Keratinocyte (primary cell): ENCODE data around the gene CTDSPL. TPM values are rescaled to one million over a fixed set of nuclear protein-coding genes. Genes with fewer than 3 reads are reported as not detected.

Source experiments
- DNase-seq: peaks from one replicate; pipeline ENCODE4 v3.0.0-alpha.2; 2011; ENCODE audit warnings: low read depth, missing footprints, low spot score
- FAIRE-seq: peaks from 2 replicates; lab custom pipeline; 2011; peaks lifted over from hg19 to GRCh38; lab: Jason Lieb, UNC
- H2AFZ ChIP-seq: 2 replicates; pipeline ENCODE4 v1.6.0; 2012; ENCODE audit warnings: low read length, control low read depth, inconsistent platforms; ENCODE audit not compliant: control insufficient read depth
- H3K27ac ChIP-seq: 2 replicates; pipeline ENCODE4 v1.5.1; 2011; ENCODE audit warnings: low read length; ENCODE audit not compliant: control insufficient read depth, insufficient read depth
- H3K27me3 ChIP-seq: 3 replicates; pipeline ENCODE4 v1.6.0; 2011; ENCODE audit warnings: low read length; ENCODE audit not compliant: control insufficient read depth, insufficient read depth; ENCODE audit errors: extremely low read depth
- H3K36me3 ChIP-seq, 2 experiments: 2 replicates in 1 of 2; 3 replicates in 1 of 2; pipeline ENCODE4 v1.5.1; 2011; ENCODE audit warnings: low read length in 2 of 2, mild to moderate bottlenecking in 1 of 2; ENCODE audit not compliant: control insufficient read depth in 2 of 2, insufficient read depth in 2 of 2; ENCODE audit errors: extremely low read depth in 1 of 2
- H3K4me1 ChIP-seq: 3 replicates; pipeline ENCODE4 v1.5.1; 2011; ENCODE audit warnings: low read length; ENCODE audit not compliant: control insufficient read depth, insufficient read depth; ENCODE audit errors: extremely low read depth
- H3K4me2 ChIP-seq: 3 replicates; pipeline ENCODE4 v1.6.0; 2011; ENCODE audit warnings: low read depth, low read length; ENCODE audit not compliant: control insufficient read depth, insufficient read depth; ENCODE audit errors: extremely low read depth
- H3K4me3 ChIP-seq, 3 experiments: fragments of 200-600 bp in 1 of 3; sonication (generic) in 1 of 3; 2 replicates in 2 of 3; 3 replicates in 1 of 3; pipeline ENCODE4 v1.5.1; 2011 to 2016; ENCODE audit warnings: low read length in 3 of 3, mild to moderate bottlenecking in 3 of 3, control low read depth in 2 of 3, inconsistent platforms in 1 of 3, low read depth in 1 of 3, mixed read lengths in 1 of 3, mixed run types in 1 of 3, moderate library complexity in 1 of 3; ENCODE audit not compliant: control insufficient read depth in 2 of 3, insufficient read depth in 2 of 3; ENCODE audit errors: extremely low read depth in 1 of 3
- H3K79me2 ChIP-seq: 2 replicates; pipeline ENCODE4 v1.6.0; 2012; ENCODE audit warnings: low read length; ENCODE audit not compliant: control insufficient read depth, insufficient read depth
- H3K9ac ChIP-seq: 3 replicates; pipeline ENCODE4 v1.6.0; 2011; ENCODE audit warnings: low read length; ENCODE audit not compliant: control insufficient read depth, insufficient read depth; ENCODE audit errors: extremely low read depth
- H3K9me1 ChIP-seq: 3 replicates; pipeline ENCODE4 v1.6.0; 2011; ENCODE audit warnings: low read length; ENCODE audit not compliant: control insufficient read depth, insufficient read depth; ENCODE audit errors: extremely low read depth
- H3K9me3 ChIP-seq: 2 replicates; pipeline ENCODE4 v1.5.1; 2012; ENCODE audit warnings: low read depth, low read length; ENCODE audit not compliant: control insufficient read depth
- H4K20me1 ChIP-seq: 3 replicates; pipeline ENCODE4 v1.6.0; 2011; ENCODE audit warnings: low read length; ENCODE audit not compliant: control insufficient read depth, insufficient read depth; ENCODE audit errors: extremely low read depth
- CTCF ChIP-seq, 3 experiments: IDR thresholded peaks in 1 of 3; conservative IDR thresholded peaks in 1 of 3; optimal IDR thresholded peaks in 1 of 3; 2 replicates in 2 of 3; 3 replicates in 1 of 3; pipeline versions ENCODE3 to v1.5.1; 2011; ENCODE audit warnings: low read length in 3 of 3, mild to moderate bottlenecking in 3 of 3, moderate library complexity in 2 of 3, control low read depth in 1 of 3, inconsistent platforms in 1 of 3; ENCODE audit not compliant: insufficient read depth in 2 of 3; ENCODE audit errors: extremely low read depth in 1 of 3
- EZH2 ChIP-seq: IDR thresholded peaks from one replicate; pipeline ENCODE4 v1.6.1; 2012; ENCODE audit warnings: inconsistent platforms, mild to moderate bottlenecking, low read length, moderate library complexity
- dilution Hi-C: fragments of 300-500 bp; cut with MboI; formaldehyde crosslinking; loops from one replicate; pipeline ENCODE4 v1.7.0; 2020; ENCODE audit warnings: low sequenced_read_pairs; ENCODE audit not compliant: extremely low pct_ligation_motif_present
- polyA plus RNA-seq, 5 experiments: library from polyadenylated mRNA; depleted of rRNA in 3 of 5; stranded (reverse) in 3 of 5; stranded (forward) in 1 of 5; unstranded in 1 of 5; fragments of >200 nt; gene quantifications; 1 replicate in 1 of 5; 2 replicates in 3 of 5; 3 replicates in 1 of 5; pipeline versions ENCODE4 v1.2.1 to v1.2.3, GENCODE V29; 2011 to 2012; ENCODE audit warnings: missing spikeins in 2 of 5, low read depth in 1 of 5, low replicate concordance in 1 of 5

CTDSPL gene
- polyA plus RNA-seq, 1 donor (not counting 4 experiments of a cell fraction or from before 2014, with no cell fraction given): 83.2 TPM

- FAIRE-seq: peak; percentile 99
- no peaks in the 10 kb centered on the region for H3K9me3 ChIP-seq
- no peaks in the 10 kb centered on the region for H3K9me1 ChIP-seq
- H3K27ac ChIP-seq: peak overlapping the region; percentile 96
- peak overlapping the region; percentile 69 for H3K9ac ChIP-seq
- peaks cover 22% of the 10 kb centered on the region for H3K79me2 ChIP-seq
- dilution Hi-C loops: no loop called here
- H3K27me3 ChIP-seq: no peaks in the 10 kb centered on the region
- H3K4me1 ChIP-seq: peaks cover 54% of the 10 kb centered on the region
- no peak for TF ChIP-seq CTCF (optimal IDR thresholded peaks at IDR 0.05 in 1 of 3, IDR thresholded peaks at IDR 0.05 in 1 of 3, conservative IDR thresholded peaks at IDR 0.05 in 1 of 3; ENCODE audit: extremely low read depth in 1 of 3, insufficient read depth in 2 of 3, low read length in 3 of 3)
- TF ChIP-seq EZH2: no peak
- peak overlapping the region; percentile 72 for H3K4me2 ChIP-seq
- H3K36me3 ChIP-seq: peaks cover 1 to 4% of the 10 kb centered on the region in 2 experiments
- H4K20me1 ChIP-seq: no peaks in the 10 kb centered on the region
- H3K4me3 ChIP-seq: peak overlapping the region in 2 of 3 experiments; percentile 7 to 29
- H2AFZ ChIP-seq: no peak overlapping the region
- peak; percentile 99 for DNase-seq
Measured at GRCh38 chr3:37945807-37946530, 84.3 kb downstream of the CTDSPL start.

GRCh38 chr3:37946531-37946889 is 84.8 kb downstream of the CTDSPL start:
- FAIRE-seq (no peak), DNase-seq (no peak)
- Histone ChIP-seq H3K79me2 (peaks cover 21% of the 10 kb centered on the region), H3K27ac (peak overlapping the region; percentile 96), H3K4me1 (peaks cover 54% of the 10 kb centered on the region), H3K27me3 (no peaks in the 10 kb centered on the region), H3K9me3 (no peaks in the 10 kb centered on the region), H3K4me2 (peak overlapping the region; percentile 72), H3K9ac (peak overlapping the region; percentile 68), H3K9me1 (no peaks in the 10 kb centered on the region), H3K4me3 (peak overlapping the region in 1 of 3 experiments; percentile 19), H3K36me3 (peaks cover 1 to 4% of the 10 kb centered on the region in 2 experiments), H2AFZ (no peak overlapping the region), H4K20me1 (no peaks in the 10 kb centered on the region)
- dilution Hi-C loops: no loop called here
- TF ChIP-seq EZH2: no peak
- no peak for TF ChIP-seq CTCF (optimal IDR thresholded peaks at IDR 0.05 in 1 of 3, IDR thresholded peaks at IDR 0.05 in 1 of 3, conservative IDR thresholded peaks at IDR 0.05 in 1 of 3; ENCODE audit: extremely low read depth in 1 of 3, insufficient read depth in 2 of 3, low read length in 3 of 3)
